ENCODE measurements around the gene COLEC11. TPM values are rescaled to one million over a fixed set of nuclear protein-coding genes. Genes with fewer than 3 reads are reported as not detected.

COLEC11 gene
- total and polyA plus RNA-seq, 2 of the 13 experiments (the other 11 are each of a cell fraction or from before 2014, with no cell fraction given) = 1.5 to 3.0 TPM

GRCh38 chr2:3643371-3644245 is 48.7 kb downstream of the COLEC11 start:
- no peak for DNase-seq (ENCODE audit: low spot score)
- peaks cover 3 to 12% of the 10 kb centered on the region in 2 experiments; a peak in 3 of 5 replicates for H3K27me3 ChIP-seq (ENCODE audit: control insufficient read depth in 1 of 2, insufficient read depth in 2 of 2, low read length in 2 of 2)
- H2AFZ ChIP-seq (ENCODE audit: low read length) = no peak overlapping the region
- ChIA-PET CTCF (ENCODE audit: low intra/inter-chr PET ratio, low total read pairs) (no interaction called here), POLR2A (interaction anchor here (1.4 kb wide), 1 partner anchor 16 kb away, joined by 3 read pairs; no protein-coding TSS in a partner anchor)
- in situ Hi-C loops (cut with HindIII; ENCODE audit: extremely low pct_ligation_motif_present, low pct_unique_long_range_greater_than_20kb) (no loop called here), intact Hi-C loops (cut with micrococcal nuclease; ENCODE audit: unreplicated experiment) (no loop called here)
- WGBS (ENCODE audit: low lambda C conversion rate) = 79% methylated on average over 38 of the region's 48 CpGs
- no peak overlapping the region for H3K27ac ChIP-seq (ENCODE audit: extremely low read length, insufficient read depth, low read length)
- no peak overlapping the region for H3K4me3 ChIP-seq (replicated peaks in 1 of 3; ENCODE audit: insufficient read depth in 1 of 3, low read depth in 2 of 3, low read length in 3 of 3)
- H3K36me3 ChIP-seq (replicated peaks in 1 of 2; ENCODE audit: control insufficient read depth in 1 of 2, insufficient read depth in 2 of 2, low read length in 2 of 2) = no peaks in the 10 kb centered on the region
- FAIRE-seq = no peak
- TF ChIP-seq, protein P1, sequence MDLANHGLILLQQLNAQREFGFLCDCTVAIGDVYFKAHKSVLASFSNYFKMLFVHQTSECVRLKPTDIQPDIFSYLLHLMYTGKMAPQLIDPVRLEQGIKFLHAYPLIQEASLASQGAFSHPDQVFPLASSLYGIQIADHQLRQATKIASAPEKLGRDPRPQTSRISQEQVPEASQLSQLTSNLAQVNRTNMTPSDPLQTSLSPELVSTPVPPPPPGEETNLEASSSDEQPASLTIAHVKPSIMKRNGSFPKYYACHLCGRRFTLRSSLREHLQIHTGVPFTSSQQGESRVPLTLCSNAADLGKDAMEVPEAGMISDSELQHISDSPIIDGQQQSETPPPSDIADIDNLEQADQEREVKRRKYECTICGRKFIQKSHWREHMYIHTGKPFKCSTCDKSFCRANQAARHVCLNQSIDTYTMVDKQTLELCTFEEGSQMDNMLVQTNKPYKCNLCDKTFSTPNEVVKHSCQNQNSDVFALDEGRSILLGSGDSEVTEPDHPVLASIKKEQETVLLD (CRISPR knock-in tag; IDR thresholded peaks at IDR 0.05; ENCODE audit: low read depth) = no peak
- TF ChIP-seq ATF4 (CRISPR knock-in tag; IDR thresholded peaks at IDR 0.05) (no peak), HDAC2 (CRISPR knock-in tag; IDR thresholded peaks at IDR 0.05) (no peak), ZNF280B (CRISPR knock-in tag; IDR thresholded peaks at IDR 0.05; ENCODE audit: borderline replicate concordance) (0 out of 2 replicates have a peak, but pooled peaks have one; percentile 31)
- TF ChIP-seq, protein P2, sequence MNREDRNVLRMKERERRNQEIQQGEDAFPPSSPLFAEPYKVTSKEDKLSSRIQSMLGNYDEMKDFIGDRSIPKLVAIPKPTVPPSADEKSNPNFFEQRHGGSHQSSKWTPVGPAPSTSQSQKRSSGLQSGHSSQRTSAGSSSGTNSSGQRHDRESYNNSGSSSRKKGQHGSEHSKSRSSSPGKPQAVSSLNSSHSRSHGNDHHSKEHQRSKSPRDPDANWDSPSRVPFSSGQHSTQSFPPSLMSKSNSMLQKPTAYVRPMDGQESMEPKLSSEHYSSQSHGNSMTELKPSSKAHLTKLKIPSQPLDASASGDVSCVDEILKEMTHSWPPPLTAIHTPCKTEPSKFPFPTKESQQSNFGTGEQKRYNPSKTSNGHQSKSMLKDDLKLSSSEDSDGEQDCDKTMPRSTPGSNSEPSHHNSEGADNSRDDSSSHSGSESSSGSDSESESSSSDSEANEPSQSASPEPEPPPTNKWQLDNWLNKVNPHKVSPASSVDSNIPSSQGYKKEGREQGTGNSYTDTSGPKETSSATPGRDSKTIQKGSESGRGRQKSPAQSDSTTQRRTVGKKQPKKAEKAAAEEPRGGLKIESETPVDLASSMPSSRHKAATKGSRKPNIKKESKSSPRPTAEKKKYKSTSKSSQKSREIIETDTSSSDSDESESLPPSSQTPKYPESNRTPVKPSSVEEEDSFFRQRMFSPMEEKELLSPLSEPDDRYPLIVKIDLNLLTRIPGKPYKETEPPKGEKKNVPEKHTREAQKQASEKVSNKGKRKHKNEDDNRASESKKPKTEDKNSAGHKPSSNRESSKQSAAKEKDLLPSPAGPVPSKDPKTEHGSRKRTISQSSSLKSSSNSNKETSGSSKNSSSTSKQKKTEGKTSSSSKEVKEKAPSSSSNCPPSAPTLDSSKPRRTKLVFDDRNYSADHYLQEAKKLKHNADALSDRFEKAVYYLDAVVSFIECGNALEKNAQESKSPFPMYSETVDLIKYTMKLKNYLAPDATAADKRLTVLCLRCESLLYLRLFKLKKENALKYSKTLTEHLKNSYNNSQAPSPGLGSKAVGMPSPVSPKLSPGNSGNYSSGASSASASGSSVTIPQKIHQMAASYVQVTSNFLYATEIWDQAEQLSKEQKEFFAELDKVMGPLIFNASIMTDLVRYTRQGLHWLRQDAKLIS (CRISPR knock-in tag; IDR thresholded peaks at IDR 0.05) = no peak
- H3K4me1 ChIP-seq (ENCODE audit: insufficient read depth, low read length) = peaks cover 21% of the 10 kb centered on the region
- H3K9me3 ChIP-seq (ENCODE audit: low read length) = no peaks in the 10 kb centered on the region
- H4K20me1 ChIP-seq (ENCODE audit: insufficient read depth, low read length) = no peaks in the 10 kb centered on the region
- no peak for ATAC-seq
- H3K79me2 ChIP-seq (ENCODE audit: insufficient read depth, low read length) = no peaks in the 10 kb centered on the region
- BruUV-seq (replicated peaks) = no TSS peak
- no peak overlapping the region for H3K4me2 ChIP-seq (ENCODE audit: low read depth, low read length)
- no peak overlapping the region for H3K9ac ChIP-seq (ENCODE audit: insufficient read depth, low read depth, low read length)
